ENCODE data around the gene FBXO41.

- TF ChIP-seq CTCF (tag by site-specific recombination; IDR thresholded peaks at IDR 0.05) = no peak
- TF ChIP-seq REST (tag by site-specific recombination; IDR thresholded peaks at IDR 0.05) = no peak
- TF ChIP-seq ZNF549 (tag by site-specific recombination; IDR thresholded peaks at IDR 0.05) = no peak
- TF ChIP-seq ZNF133 (tag by site-specific recombination; IDR thresholded peaks at IDR 0.05) = no peak
- TF ChIP-seq TCF7L2 (IDR thresholded peaks at IDR 0.05; ENCODE audit: borderline replicate concordance, low read depth, low read length) = no peak
- TF ChIP-seq ZNF274 (IDR thresholded peaks at IDR 0.05; ENCODE audit: low read length) = no peak
- TF ChIP-seq ZNF274 (tag by site-specific recombination; IDR thresholded peaks at IDR 0.05; ENCODE audit: borderline replicate concordance) = no peak
- no peak for TF ChIP-seq ZBTB49 (tag by site-specific recombination; IDR thresholded peaks at IDR 0.05; ENCODE audit: low read depth)
- TF ChIP-seq ZNF560 (tag by site-specific recombination; IDR thresholded peaks at IDR 0.05; ENCODE audit: borderline replicate concordance) = no peak
Observed at GRCh38 chr2:73259704-73260337, 24.5 kb downstream of the FBXO41 start.

Measured in HEK293 (cell line).